Mesothelial cell of epicardium (in vitro differentiated cells): ENCODE results near the gene EPB42. TPM values are rescaled to one million over a fixed set of nuclear protein-coding genes. Genes with fewer than 3 reads are reported as not detected.

Source experiments
- DNase-seq, 2 experiments: peaks; one replicate each; pipeline ENCODE4 v3.0.0; 2021; ENCODE audit warnings: low spot score in 2 of 2; ENCODE audit not compliant: unreplicated experiment in 2 of 2
- H3K27ac Mint-ChIP-seq: 2 replicates; pipeline ENCODE4 v1.8.0; 2021; ENCODE audit warnings: mixed read lengths
- H3K27me3 Mint-ChIP-seq: 2 replicates; pipeline ENCODE4 v1.8.0; 2021; ENCODE audit warnings: low read depth, mixed read lengths
- H3K36me3 Mint-ChIP-seq: 2 replicates; pipeline ENCODE4 v1.8.0; 2021; ENCODE audit warnings: mixed read lengths
- H3K4me1 Mint-ChIP-seq: 2 replicates; pipeline ENCODE4 v1.8.0; 2021; ENCODE audit warnings: mixed read lengths
- H3K4me3 Mint-ChIP-seq: 2 replicates; pipeline ENCODE4 v1.8.0; 2021; ENCODE audit warnings: mild to moderate bottlenecking, moderate library complexity, mixed read lengths
- H3K9me3 Mint-ChIP-seq: 2 replicates; pipeline ENCODE4 v1.8.0; 2021; ENCODE audit warnings: mixed read lengths
- total RNA-seq: library from RNA; stranded (reverse); gene quantifications from 3 replicates; pipeline ENCODE4 v1.2.1, GENCODE V29; 2021
- TF ChIP-seq, protein P1 (sequence below): fragments of 200-600 bp; sonication (generic); IDR thresholded peaks from one replicate; pipeline ENCODE4 v1.5.0; 2021; ENCODE audit warnings: antibody characterized with exemption; ENCODE audit not compliant: unreplicated experiment

The EPB42 gene
- total RNA-seq, 1 donor from 2014 or later, result 0.13 TPM

DNA sequence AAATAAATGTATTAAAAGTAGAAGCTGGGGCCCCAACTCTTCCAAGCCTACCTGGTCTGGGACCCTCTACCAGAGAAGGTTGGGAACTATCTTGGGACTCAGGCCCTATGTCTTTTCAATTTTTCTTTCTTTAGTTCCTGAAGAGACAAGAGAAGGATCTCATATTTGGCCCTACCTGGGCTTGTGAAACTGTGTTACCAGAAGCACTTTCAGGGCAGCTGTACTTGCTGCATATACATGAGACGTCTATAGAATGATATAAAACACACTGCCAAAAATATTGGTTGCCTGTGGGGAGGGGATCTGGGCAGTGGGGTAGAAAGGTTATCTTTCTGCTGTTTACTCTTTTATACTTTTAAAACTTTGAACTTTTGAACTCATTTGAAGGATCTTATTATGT is 604 bp upstream of the EPB42 start:
- H3K27me3 Mint-ChIP-seq, result peaks cover 9% of the 10 kb centered on the region
- TF ChIP-seq, protein P1, sequence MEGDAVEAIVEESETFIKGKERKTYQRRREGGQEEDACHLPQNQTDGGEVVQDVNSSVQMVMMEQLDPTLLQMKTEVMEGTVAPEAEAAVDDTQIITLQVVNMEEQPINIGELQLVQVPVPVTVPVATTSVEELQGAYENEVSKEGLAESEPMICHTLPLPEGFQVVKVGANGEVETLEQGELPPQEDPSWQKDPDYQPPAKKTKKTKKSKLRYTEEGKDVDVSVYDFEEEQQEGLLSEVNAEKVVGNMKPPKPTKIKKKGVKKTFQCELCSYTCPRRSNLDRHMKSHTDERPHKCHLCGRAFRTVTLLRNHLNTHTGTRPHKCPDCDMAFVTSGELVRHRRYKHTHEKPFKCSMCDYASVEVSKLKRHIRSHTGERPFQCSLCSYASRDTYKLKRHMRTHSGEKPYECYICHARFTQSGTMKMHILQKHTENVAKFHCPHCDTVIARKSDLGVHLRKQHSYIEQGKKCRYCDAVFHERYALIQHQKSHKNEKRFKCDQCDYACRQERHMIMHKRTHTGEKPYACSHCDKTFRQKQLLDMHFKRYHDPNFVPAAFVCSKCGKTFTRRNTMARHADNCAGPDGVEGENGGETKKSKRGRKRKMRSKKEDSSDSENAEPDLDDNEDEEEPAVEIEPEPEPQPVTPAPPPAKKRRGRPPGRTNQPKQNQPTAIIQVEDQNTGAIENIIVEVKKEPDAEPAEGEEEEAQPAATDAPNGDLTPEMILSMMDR, result no peak
- H3K4me1 Mint-ChIP-seq, result peaks cover 14% of the 10 kb centered on the region
- H3K4me3 Mint-ChIP-seq, result no peak overlapping the region
- DNase-seq, result no peak
- H3K9me3 Mint-ChIP-seq, result peaks cover 3% of the 10 kb centered on the region
- H3K27ac Mint-ChIP-seq, result no peak overlapping the region
- no peaks in the 10 kb centered on the region for H3K36me3 Mint-ChIP-seq

DNA sequence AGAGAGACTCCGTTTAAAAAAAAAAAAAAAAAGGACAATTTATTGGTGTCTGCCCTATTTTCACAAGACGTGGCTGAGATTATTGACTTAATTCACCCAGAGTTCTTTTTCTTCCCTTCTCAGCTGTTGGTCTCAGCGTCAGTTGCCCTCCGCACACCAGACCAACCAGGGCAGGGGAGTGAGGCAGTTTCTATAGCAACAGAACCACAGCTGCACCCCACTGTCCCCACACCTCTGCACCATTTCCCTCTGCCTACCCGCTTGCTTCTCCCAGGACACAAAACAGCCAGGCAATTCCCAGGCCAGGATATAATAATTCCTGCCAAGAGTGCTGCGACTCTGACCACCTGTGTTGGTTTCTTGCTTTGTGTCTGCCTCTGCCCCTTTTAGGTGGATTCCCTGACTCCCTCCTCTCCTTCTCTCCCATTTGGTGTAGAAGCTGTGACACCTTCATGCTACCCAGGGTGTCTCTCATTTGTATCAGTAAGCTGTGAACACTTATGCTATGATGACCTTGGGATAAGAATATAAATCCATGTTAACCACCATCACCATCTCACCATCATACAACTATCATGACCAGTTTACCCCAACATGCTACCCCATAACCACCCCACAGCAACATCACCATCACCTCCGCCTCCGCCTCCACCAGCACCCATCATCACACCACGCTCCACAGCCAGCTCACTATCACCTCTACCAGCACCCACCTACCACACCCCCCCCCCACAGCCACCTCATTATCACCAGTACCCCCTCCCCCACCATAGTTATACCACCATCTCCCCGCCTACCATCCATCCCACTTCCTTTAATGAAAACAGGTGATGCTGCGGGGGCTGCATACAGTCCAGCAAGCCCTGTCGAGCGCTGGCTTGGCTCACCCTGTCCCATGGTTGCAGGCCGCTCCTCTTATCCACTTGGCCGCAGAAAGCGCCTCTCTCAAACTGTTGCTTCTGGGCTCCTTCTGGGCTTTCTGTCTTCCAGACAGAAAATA is 589 bp downstream of the EPB42 start:
- H3K9me3 Mint-ChIP-seq, result peaks cover 3% of the 10 kb centered on the region
- peaks cover 14% of the 10 kb centered on the region for H3K4me1 Mint-ChIP-seq

DNA sequence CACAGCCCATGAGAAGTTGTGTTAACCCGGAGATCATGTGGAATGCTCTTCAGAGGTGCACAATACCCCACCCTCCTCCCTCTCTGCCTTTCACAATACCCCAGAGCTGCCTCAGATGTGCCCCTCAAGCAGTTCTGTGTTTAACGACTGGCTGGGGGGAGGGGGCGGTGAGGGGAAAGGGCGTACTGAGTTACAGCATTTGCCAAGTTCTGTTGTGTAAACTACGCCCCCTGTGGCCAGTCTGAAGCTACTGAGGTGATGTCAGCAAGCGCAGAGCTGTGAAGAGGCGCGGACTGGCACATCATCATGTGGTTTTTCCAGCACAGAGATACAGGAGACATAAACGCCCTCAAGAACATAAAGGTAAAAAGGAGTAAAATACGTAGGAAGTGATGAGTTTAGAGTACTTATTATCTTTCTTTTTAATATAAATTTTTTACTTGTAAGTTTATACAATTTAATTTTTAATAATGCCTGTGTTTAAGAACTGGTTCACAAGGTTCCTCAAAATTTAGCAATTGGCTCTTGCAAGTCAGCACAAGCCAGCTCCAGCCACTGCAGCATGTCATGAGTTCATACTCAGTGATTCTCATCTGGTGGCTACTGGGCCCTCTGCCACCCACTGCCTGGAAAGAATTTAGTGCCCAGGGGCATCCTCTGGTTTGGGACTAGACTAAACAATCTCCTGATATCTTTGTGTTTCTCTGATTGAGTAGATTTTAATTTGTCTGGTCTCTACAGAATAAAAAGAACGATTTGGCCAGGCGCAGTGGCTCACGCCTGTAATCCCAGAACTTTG is 1.7 kb downstream of the EPB42 start:
- Mint-ChIP-seq H3K27me3 (peaks cover 5% of the 10 kb centered on the region), H3K27ac (no peak overlapping the region), H3K36me3 (no peaks in the 10 kb centered on the region), H3K9me3 (peaks cover 3% of the 10 kb centered on the region), H3K4me3 (no peak overlapping the region), H3K4me1 (peaks cover 14% of the 10 kb centered on the region)
- DNase-seq, result no peak
- TF ChIP-seq, protein P1, result peak; percentile 38

More for the DNA sequence above, 589 bp downstream of the EPB42 start:
- H3K27me3 Mint-ChIP-seq, result peaks cover 9% of the 10 kb centered on the region
- H3K36me3 Mint-ChIP-seq, result no peaks in the 10 kb centered on the region
- DNase-seq, result no peak
- no peak overlapping the region for H3K4me3 Mint-ChIP-seq
- H3K27ac Mint-ChIP-seq, result no peak overlapping the region
- TF ChIP-seq, protein P1, result no peak

DNA sequence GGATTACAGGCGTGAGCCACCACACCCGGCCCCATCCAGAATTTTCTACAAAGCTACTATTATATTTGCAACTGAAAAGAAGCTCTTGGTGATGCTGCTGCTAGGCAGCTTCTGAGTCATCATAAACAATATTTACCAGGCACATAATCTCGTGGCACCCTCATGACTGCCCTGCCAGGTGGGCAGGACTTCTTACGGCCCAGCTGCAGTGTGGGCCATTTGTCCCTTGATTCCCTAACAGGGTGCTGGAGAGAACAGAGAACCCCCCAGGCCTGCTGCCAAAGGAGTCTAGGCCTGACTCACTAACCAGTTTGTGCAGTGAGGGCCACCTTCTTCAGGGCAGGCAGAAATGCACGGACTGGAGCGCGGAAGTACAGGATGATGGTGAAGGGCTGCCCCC is 4.9 kb downstream of the EPB42 start:
- Mint-ChIP-seq H3K27me3 (peaks cover 2% of the 10 kb centered on the region), H3K4me3 (no peak overlapping the region), H3K9me3 (peaks cover 3% of the 10 kb centered on the region), H3K27ac (no peak overlapping the region), H3K4me1 (peaks cover 7% of the 10 kb centered on the region), H3K36me3 (no peaks in the 10 kb centered on the region)
- TF ChIP-seq, protein P1, result no peak
- DNase-seq, result no peak

DNA sequence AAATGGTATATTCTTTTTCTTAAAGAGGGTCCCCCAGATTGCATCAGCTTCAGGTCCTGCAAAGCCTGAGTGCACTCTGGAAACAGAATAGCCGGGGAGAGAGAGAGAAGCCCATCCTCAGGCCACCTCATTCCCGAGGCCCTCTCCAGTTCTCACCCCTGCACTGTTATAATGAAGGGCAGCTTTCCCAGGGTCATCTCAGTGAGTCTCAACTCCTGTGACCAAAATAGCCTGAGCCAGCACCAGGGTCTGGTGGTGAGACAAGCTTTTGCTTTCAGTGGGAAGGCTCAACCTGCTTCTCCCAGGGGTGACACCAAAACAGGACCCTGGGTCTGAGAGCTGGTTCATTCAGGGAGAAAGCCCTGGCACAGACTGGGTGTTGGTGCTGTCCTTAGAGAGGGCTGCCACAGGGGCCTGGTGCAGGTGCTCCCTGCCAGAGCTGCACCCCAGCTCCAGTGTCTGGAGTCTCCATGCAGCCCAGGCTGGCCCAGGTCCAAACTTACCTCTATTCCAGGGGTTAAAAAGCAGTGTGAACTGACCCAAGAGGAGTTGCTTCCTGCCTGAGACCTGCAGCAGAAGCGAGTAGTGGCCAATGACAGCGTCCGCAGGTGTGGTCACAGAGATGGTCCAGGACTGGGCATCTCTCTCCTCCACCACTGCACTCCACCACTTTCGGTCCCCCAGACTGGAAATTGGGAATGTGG is 6.1 kb downstream of the EPB42 start:
- Mint-ChIP-seq H3K27me3 (peaks cover 14% of the 10 kb centered on the region), H3K27ac (no peak overlapping the region), H3K4me1 (peaks cover 1% of the 10 kb centered on the region), H3K4me3 (no peak overlapping the region), H3K9me3 (peaks cover 3% of the 10 kb centered on the region), H3K36me3 (no peaks in the 10 kb centered on the region)
- no peak for DNase-seq
- TF ChIP-seq, protein P1, result no peak
